Measurements from ENCODE around the gene GMDS. TPM values are rescaled to one million over a fixed set of nuclear protein-coding genes. Genes with fewer than 3 reads are reported as not detected.

The GMDS gene
- total and polyA plus RNA-seq, 2 of the 8 experiments (the other 6 are each of a cell fraction or from before 2014, with no cell fraction given): 16.8 to 50.0 TPM

GRCh38 chr6:1796706-1797529, 448.5 kb downstream of the GMDS start:
- no peaks in the 10 kb centered on the region for H3K9me3 ChIP-seq (ENCODE audit: insufficient read depth in 2 of 2, low read depth in 1 of 2, low read length in 1 of 2)
- H3K18ac ChIP-seq (ENCODE audit: extremely low read depth, low read length): no peak overlapping the region
- H3K4me2 ChIP-seq (ENCODE audit: insufficient read depth in 1 of 2, low read depth in 2 of 2, low read length in 2 of 2): no peak overlapping the region
- no peaks in the 10 kb centered on the region for H3K79me1 ChIP-seq (ENCODE audit: low read depth, low read length)
- no peak overlapping the region for H3K56ac ChIP-seq (replicated peaks; ENCODE audit: insufficient read length, low read depth, low read length)
- H2AK5ac ChIP-seq (ENCODE audit: low read depth, low read length): no peak overlapping the region
- H3K23me2 ChIP-seq (ENCODE audit: low read depth, low read length): no peaks in the 10 kb centered on the region
- POLR2A ChIA-PET (ENCODE audit: partially characterized antibody): interaction anchor here (0.6 to 0.7 kb wide), 2 partner anchors 11 to 1164 kb away, joined by 3 read pairs; no protein-coding TSS in a partner anchor
- no peak overlapping the region for H2BK15ac ChIP-seq (ENCODE audit: low read length)
- H3K23ac ChIP-seq (ENCODE audit: insufficient read length): no peak overlapping the region
- H4K5ac ChIP-seq (ENCODE audit: insufficient read length, low read depth, low read length): no peak overlapping the region
- no peak overlapping the region for H2BK20ac ChIP-seq (ENCODE audit: low read length)
- CTCF ChIA-PET (ENCODE audit: partially characterized antibody): interaction anchor here (0.7 to 3.0 kb wide), 6 partner anchors 11 to 412 kb away, joined by 3 to 10 read pairs (median 3); no protein-coding TSS in a partner anchor
- no peaks in the 10 kb centered on the region for H3K27me3 ChIP-seq (replicated peaks in 1 of 4; ENCODE audit: control insufficient read depth in 3 of 4, extremely low read depth in 1 of 4, insufficient read depth in 3 of 4, low read length in 3 of 4)
- no peak overlapping the region for H2BK120ac ChIP-seq (replicated peaks; ENCODE audit: low read depth, low read length)
- no peak overlapping the region for H3K4me3 ChIP-seq (ENCODE audit: extremely low read depth in 1 of 4, insufficient read depth in 2 of 4, low read depth in 3 of 4, low read length in 4 of 4)
- no peaks in the 10 kb centered on the region for H3K36me3 ChIP-seq (ENCODE audit: control insufficient read depth in 2 of 4, insufficient read depth in 4 of 4, low read length in 3 of 4)
- no peaks in the 10 kb centered on the region for H4K20me1 ChIP-seq (replicated peaks in 1 of 2; ENCODE audit: control insufficient read depth in 1 of 2, insufficient read depth in 2 of 2, low read length in 2 of 2)
- no peaks in the 10 kb centered on the region for H3K4me1 ChIP-seq (replicated peaks in 1 of 4; ENCODE audit: control insufficient read depth in 3 of 4, insufficient read depth in 4 of 4, low read length in 3 of 4)
- no peak overlapping the region for H3K27ac ChIP-seq (ENCODE audit: low read depth, low read length)
- H3K4ac ChIP-seq (replicated peaks; ENCODE audit: insufficient read length, low read depth, low read length): no peak overlapping the region
- H3K79me2 ChIP-seq (ENCODE audit: control insufficient read depth in 1 of 2, insufficient read depth in 2 of 2, low read length in 2 of 2): no peaks in the 10 kb centered on the region
- DNase-seq (ENCODE audit: low read depth in 1 of 2, low spot score in 2 of 2) (no peak), FAIRE-seq (no peak)
- H3K9ac ChIP-seq (replicated peaks in 1 of 4; ENCODE audit: extremely low read depth in 1 of 4, low read depth in 3 of 4, low read length in 3 of 4): no peak overlapping the region
- no peak overlapping the region for H2AFZ ChIP-seq (ENCODE audit: low read length)
- TF ChIP-seq EZH2 (IDR thresholded peaks at IDR 0.05; ENCODE audit: low read depth, low read length, severe bottlenecking): no peak
- no peak for TF ChIP-seq BRCA1 (IDR thresholded peaks at IDR 0.05; ENCODE audit: low read depth, low read length)
- TF ChIP-seq KDM4A (IDR thresholded peaks at IDR 0.05; ENCODE audit: low read depth, low read length, severe bottlenecking): no peak
- TF ChIP-seq GABPA (IDR thresholded peaks at IDR 0.05; ENCODE audit: borderline replicate concordance, insufficient read depth, low read length): no peak
- TF ChIP-seq CREB1 (IDR thresholded peaks at IDR 0.05): no peak
- no peak overlapping the region for H2BK12ac ChIP-seq (ENCODE audit: low read depth, low read length)
- no peak overlapping the region for H3K14ac ChIP-seq (ENCODE audit: insufficient read length)
- no peak overlapping the region for H2BK5ac ChIP-seq (ENCODE audit: low read depth, low read length)
- H4K8ac ChIP-seq (ENCODE audit: extremely low read depth, insufficient read depth, low read length): no peak overlapping the region
- WGBS, 2 experiments (ENCODE audit: extremely low coverage in 1 of 2, insufficient coverage in 1 of 2, insufficient read length in 1 of 2, insufficient replicate concordance in 2 of 2, low coverage in 1 of 2, low lambda C conversion rate in 2 of 2, missing lambda C conversion rate in 1 of 2): 87% methylated on average over 8 of the region's 8 CpGs; no CpG with 5 or more reads in 1 of the 2 experiments
- H4K91ac ChIP-seq (replicated peaks; ENCODE audit: insufficient read length, low read length): no peak overlapping the region
